ENCODE results near the gene UMODL1.

GRCh38 chr21:42082501-42083360 is 11.6 kb downstream of the UMODL1 start:
- TF ChIP-seq CTCF (IDR thresholded peaks at IDR 0.05; ENCODE audit: borderline replicate concordance, extremely low read depth, low read length, poor library complexity, severe bottlenecking) (no peak), EZH2 (IDR thresholded peaks at IDR 0.05; ENCODE audit: borderline replicate concordance, low read depth, low read length, severe bottlenecking) (no peak)
